ENCODE results near the gene GPR17.

GRCh38 chr2:127632592-127633489 is 13.1 kb upstream of the GPR17 start:
- TF ChIP-seq CTCF (IDR thresholded peaks at IDR 0.05 in 4 of 5, conservative IDR thresholded peaks at IDR 0.05 in 1 of 5) (no peak), POLR2A (IDR thresholded peaks at IDR 0.05) (no peak)
